Amniotic stem cell (primary cell): ENCODE measurements around the gene PCDHGA4.
"Not testable (repeated sequence)": the region's sequence is repeated elsewhere in the genome, so short reads cannot be mapped to it uniquely, and the experiment has no call there.

ENCODE experiments used
- DNase-seq: peaks from one replicate; lab custom pipeline; 2025; lab: John Stamatoyannopoulos, UW

Gene PCDHGA4

DNA sequence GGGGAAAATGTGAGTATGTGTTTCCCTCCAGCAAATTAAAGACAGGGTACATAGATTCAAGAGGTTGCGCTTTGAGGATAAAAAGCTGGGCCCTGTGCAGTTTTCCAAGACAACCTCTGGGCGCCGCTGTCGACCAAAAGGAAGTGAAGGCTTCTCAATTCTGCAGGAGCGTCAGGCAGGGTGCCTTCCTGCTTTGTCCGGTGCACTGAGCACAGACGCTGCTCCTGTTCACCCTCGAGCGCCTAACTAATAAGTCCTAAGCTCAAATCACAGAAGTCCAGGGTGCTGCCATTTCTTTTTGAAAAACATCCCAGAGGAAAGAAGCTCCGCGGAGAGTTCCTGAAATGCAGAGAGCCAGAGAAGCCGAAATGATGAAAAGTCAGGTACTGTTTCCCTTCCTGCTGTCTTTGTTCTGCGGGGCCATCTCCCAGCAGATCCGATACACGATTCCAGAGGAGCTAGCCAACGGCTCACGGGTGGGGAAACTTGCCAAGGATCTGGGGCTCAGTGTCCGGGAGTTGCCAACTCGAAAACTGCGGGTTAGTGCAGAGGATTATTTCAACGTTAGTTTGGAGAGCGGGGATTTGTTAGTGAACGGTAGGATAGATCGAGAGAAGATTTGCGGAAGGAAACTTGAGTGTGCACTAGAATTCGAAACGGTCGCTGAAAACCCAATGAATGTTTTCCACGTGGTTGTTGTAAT, 4.8 kb upstream of the PCDHGA4 start, which contains the start of gene PCDHGB1:
TSS of gene PCDHGB1 (plus strand) at position 183 of the 703 bp plus-strand sequence. CDS start at position 345, 162 bp downstream.
- DNase-seq = peak; percentile 13

- no peak for DNase-seq
Measured at GRCh38 chr5:141351591-141351990, 3.2 kb upstream of the PCDHGA4 start.

DNA sequence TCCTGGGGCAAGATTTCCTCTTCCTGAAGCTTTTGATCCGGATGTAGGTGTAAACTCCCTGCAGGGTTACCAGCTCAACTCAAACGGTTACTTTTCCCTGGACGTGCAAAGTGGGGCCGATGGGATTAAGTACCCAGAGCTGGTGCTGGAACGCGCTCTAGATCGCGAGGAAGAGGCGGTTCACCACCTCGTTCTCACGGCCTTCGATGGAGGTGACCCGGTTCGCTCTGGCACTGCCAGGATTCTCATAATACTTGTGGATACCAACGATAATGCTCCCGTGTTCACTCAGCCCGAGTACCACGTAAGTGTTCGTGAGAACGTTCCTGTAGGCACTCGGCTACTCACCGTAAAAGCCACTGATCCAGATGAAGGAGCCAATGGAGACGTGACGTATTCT, 820 bp downstream of the PCDHGA4 start:
- DNase-seq = no peak

DNA sequence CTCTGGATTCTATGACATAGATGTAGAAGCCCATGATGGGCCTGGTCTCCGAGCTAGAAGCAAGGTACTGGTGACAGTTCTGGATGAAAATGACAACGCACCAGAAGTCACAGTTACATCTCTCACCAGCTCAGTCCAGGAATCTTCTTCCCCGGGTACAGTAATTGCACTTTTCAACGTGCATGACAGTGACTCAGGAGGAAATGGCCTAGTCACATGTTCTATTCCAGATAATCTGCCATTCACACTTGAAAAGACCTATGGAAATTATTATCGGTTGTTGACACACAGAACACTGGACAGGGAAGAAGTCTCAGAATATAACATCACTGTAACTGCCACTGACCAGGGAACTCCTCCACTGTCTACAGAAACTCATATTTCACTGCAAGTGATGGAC, 1.3 kb downstream of the PCDHGA4 start:
- DNase-seq = no peak

DNA sequence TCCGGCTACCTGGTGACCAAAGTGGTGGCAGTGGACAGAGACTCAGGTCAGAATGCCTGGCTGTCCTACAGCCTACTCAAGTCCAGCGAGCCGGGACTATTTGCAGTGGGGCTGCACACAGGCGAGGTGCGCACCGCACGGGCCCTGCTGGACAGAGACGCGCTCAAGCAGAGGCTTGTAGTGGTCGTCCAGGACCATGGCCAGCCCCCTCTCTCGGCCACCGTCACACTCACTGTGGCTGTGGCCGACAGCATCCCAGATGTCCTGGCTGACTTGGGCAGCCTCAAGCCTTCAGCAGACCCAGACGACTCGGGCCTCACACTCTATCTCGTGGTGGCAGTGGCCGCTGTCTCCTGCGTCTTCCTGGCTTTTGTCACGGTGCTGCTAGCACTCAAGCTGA, 2.1 kb downstream of the PCDHGA4 start:
- no peak for DNase-seq

- no peak for DNase-seq
Measured at GRCh38 chr5:141359790-141360426, 5.1 kb downstream of the PCDHGA4 start, which contains the start of gene PCDHGB2. Gene PCDHGB2 (plus strand): TSS chr5:141359994. CDS start chr5:141360136, 142 bp downstream.

- no peak for DNase-seq
Measured at GRCh38 chr5:141360685-141361084, 5.9 kb downstream of the PCDHGA4 start.

DNA sequence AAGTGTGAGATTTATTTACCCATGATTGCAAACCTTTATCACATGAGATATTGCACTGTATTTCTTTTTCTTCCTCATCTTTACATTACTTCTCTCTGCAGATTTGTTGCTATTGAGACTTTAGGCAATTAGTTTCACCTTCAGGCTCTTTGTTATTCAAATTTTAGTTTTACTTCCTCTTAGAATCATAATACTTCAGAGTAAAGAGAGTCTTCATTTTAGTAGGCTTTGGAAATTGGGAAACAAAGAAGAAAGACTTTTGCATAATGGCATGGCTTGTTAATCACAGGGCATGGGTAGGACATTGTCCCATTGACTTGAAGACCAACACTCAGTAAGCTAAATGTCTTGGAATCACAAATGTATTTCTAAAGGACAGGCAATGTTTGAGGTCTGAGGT, 7.9 kb downstream of the PCDHGA4 start:
- no peak for DNase-seq

DNA sequence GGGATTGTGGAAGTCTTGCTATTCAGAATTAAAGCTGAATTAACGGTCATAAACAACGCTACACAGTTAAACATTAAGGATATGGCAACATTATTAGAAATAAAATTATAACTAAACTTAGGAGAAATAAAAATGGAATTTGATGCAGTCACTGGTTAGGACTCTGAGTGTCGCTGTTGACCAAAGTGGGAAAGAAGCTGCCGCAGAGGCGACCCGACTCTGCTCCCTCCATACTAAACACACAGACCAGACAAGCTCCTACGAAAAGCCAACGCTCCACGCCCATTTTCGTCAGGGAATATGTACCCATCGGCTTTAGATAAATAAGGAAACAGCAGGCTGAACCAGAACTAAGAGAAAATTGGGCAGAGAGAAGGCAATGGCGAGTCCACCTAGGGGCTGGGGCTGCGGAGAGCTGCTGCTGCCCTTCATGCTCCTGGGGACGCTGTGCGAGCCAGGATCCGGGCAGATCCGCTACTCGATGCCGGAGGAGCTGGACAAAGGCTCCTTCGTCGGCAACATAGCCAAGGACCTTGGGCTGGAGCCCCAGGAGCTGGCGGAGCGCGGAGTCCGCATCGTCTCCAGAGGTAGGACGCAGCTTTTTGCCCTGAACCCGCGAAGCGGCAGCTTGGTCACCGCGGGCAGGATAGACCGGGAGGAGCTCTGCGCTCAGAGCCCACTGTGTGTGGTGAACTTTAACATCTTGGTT, 9.3 kb downstream of the PCDHGA4 start, which contains the start of gene PCDHGA5:
TSS of gene PCDHGA5 (plus strand) at position 211 of the 709 bp plus-strand sequence. CDS start at position 380, 169 bp downstream.
- DNase-seq = no peak

GRCh38 chr5:141366016-141366896, 11.4 kb downstream of the PCDHGA4 start:
- no peak for DNase-seq

DNA sequence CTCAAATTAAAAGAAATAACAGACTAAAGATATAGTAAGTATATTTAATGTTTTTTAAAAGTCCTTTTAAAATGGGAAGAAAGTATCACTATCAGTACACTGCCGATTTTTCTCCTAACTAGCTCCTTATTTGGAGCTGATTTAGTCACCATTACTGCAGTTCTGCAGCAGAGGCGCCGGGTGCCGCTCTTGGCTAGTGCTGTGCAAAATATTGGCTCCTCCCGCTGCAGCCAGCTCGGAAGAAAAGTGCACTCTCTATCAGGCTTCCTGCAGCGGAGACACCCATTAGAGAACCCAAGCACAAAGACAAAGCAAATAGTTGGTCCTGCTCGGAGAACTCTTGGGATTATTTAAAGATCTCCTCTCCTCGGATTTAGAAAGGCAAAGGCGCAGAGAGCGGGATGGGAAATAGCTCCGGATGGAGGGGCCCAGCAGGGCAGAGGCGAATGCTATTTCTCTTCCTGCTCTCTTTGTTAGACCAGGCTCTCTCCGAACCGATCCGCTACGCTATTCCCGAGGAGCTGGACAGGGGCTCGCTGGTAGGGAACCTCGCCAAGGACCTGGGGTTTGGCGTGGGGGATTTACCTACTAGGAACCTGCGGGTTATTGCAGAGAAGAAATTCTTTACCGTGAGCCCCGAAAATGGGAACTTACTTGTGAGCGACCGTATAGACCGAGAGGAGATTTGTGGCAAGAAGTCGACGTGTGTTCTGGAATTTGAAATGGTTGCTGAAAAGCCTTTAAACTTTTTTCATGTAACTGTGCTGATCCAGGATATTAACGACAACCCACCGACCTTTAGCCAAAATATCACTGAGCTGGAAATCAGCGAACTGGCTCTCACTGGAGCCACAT, 15.4 kb downstream of the PCDHGA4 start, which contains the start of gene PCDHGB3:
TSS of gene PCDHGB3 (plus strand) at position 249 of the 855 bp plus-strand sequence. CDS start at position 402, 153 bp downstream.
- no peak for DNase-seq

DNA sequence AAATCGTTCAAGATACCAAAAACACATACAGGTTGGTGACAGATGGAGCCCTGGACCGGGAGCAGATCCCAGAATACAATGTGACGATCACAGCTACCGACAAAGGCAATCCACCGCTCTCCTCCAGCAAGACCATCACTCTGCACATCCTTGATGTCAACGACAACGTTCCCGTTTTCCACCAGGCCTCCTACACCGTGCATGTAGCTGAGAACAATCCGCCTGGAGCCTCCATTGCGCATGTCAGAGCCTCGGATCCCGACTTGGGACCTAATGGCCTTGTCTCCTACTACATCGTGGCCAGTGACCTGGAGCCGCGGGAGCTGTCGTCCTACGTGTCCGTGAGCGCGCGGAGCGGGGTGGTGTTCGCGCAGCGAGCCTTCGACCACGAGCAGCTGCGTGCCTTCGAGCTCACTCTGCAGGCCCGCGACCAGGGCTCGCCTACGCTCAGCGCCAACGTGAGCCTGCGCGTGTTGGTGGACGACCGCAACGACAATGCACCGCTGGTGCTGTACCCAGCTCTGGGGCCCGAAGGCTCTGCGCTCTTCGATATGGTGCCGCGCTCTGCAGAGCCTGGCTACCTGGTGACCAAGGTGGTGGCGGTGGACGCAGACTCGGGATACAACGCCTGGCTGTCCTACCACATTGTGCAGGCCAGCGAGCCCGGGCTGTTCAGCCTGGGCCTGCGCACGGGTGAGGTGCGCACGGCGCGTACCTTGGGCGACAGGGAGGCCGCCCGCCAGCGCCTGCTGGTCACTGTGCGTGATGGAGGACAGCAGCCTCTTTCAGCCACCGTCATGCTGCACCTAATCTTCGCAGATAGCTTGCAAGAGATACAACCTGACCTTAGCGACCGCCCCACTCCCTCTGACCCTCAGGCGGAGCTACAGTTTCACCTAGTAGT, 17.0 kb downstream of the PCDHGA4 start:
- DNase-seq = no peak

GRCh38 chr5:141373673-141374317, 19.0 kb downstream of the PCDHGA4 start, which contains the start of gene PCDHGA6:
Gene PCDHGA6 (plus strand): TSS chr5:141373891. CDS start chr5:141374084, 193 bp downstream.
- no peak for DNase-seq

GRCh38 chr5:141374627-141375026, 19.8 kb downstream of the PCDHGA4 start:
- DNase-seq = no peak

- DNase-seq = not testable (repeated sequence)
Measured at GRCh38 chr5:141375444-141376155, 20.8 kb downstream of the PCDHGA4 start.

DNA sequence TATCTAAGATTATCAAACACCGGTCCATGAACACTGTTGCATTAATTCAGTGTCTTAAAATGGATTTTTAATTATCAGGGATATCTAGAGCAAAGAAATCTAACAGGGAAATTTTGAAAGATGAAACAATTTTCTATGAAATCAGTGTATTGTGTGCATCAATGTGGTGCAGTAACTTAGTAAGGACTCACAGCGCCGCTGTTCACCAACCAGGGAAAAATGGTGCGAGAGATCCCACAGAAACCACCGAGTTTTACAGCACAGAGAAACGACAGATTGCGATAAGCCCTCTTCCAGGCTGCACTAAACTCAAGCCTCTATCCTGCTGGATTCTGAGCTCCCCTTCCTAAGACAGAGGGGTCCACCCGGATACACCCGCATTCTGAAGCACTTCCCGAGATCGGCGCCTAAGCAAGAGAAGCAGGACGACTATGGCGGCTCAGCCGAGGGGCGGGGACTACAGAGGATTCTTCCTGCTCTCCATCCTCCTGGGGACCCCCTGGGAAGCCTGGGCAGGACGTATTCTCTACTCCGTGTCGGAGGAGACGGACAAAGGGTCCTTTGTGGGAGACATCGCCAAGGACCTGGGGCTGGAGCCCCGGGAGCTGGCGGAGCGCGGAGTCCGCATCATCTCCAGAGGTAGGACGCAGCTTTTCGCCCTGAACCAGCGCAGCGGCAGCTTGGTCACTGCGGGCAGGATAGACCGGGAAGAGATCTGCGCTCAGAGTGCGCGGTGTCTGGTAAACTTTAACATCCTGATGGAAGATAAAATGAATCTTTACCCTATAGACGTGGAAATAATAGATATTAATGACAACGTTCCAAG, 27.9 kb downstream of the PCDHGA4 start, which contains the start of gene PCDHGA7:
TSS of gene PCDHGA7 (plus strand) at position 274 of the 826 bp plus-strand sequence. CDS start at position 432, 158 bp downstream.
- DNase-seq = no peak

- no peak for DNase-seq
Measured at GRCh38 chr5:141383345-141383744, 28.5 kb downstream of the PCDHGA4 start.
